HepG2 (cell line): ENCODE data around the gene ZBTB9.

Source experiments
- EP300 ChIP-seq, 3 experiments: sonication (generic) in 1 of 3; formaldehyde crosslinking in 1 of 3; IDR thresholded peaks; 2 replicates each; pipeline versions ENCODE4 v1.5.1 to v1.6.1; 2011 to 2020; ENCODE audit warnings: low read depth in 2 of 3, low read length in 2 of 3, borderline replicate concordance in 1 of 3, improper control_type of control experiment in 1 of 3, mild to moderate bottlenecking in 1 of 3, missing genetic modification reagents in 1 of 3, moderate library complexity in 1 of 3
- EZH2 ChIP-seq: conservative IDR thresholded peaks from 2 replicates; pipeline ENCODE4 v1.6.1; 2012; ENCODE audit warnings: mild to moderate bottlenecking, low read depth, low read length, moderate library complexity
- PBX2 ChIP-seq: IDR thresholded peaks from 2 replicates; pipeline ENCODE4 v1.6.1; 2016; ENCODE audit warnings: control low read depth
- RBM39 ChIP-seq: fragments of 200-400 bp; formaldehyde crosslinking; IDR thresholded peaks from one replicate; pipeline ENCODE4 v1.6.1; 2018; ENCODE audit warnings: antibody characterized with exemption, mild to moderate bottlenecking, low read depth, low read length; ENCODE audit not compliant: poor library complexity, severe bottlenecking
- REPIN1 ChIP-seq: sonication (generic); formaldehyde crosslinking; IDR thresholded peaks from 2 replicates; pipeline ENCODE4 v1.8.0; 2022; ENCODE audit warnings: missing genetic modification reagents, low read depth, mild to moderate bottlenecking, borderline replicate concordance
- ZBTB2 ChIP-seq: sonication (generic); formaldehyde crosslinking; IDR thresholded peaks from 2 replicates; pipeline ENCODE4 v1.8.0; 2022; ENCODE audit warnings: low read depth, missing genetic modification reagents
- ZNF24 ChIP-seq: fragments of 450-650 bp; IDR thresholded peaks from 2 replicates; pipeline ENCODE4 v1.6.1; 2017; ENCODE audit warnings: antibody characterized with exemption, mild to moderate bottlenecking
- ZNF792 ChIP-seq: IDR thresholded peaks from 2 replicates; pipeline ENCODE4 v1.6.1; 2016

GRCh38 chr6:33419580-33420490, 34.5 kb upstream of the ZBTB9 start, which contains the start of gene SYNGAP1:
- no peak for TF ChIP-seq EZH2
- TF ChIP-seq ZNF24: no peak
- no peak for TF ChIP-seq ZBTB2 (CRISPR knock-in tag)
- TF ChIP-seq EP300 (IDR thresholded peaks at IDR 0.05; ENCODE audit: low read depth in 2 of 2, low read length in 2 of 2): no peak
- no peak for TF ChIP-seq EP300 (CRISPR knock-in tag; IDR thresholded peaks at IDR 0.05; ENCODE audit: borderline replicate concordance)
- TF ChIP-seq ZNF792 (CRISPR knock-in tag): no peak
- no peak for TF ChIP-seq RBM39
- TF ChIP-seq REPIN1 (CRISPR knock-in tag): no peak
- TF ChIP-seq PBX2: no peak
